Mammary epithelial cell (primary cell): ENCODE data around the gene PAX5.

Experiments
- EZH2 ChIP-seq: IDR thresholded peaks from 2 replicates; pipeline ENCODE4 v1.6.1; 2012; ENCODE audit warnings: low read length, inconsistent platforms, borderline replicate concordance
- TF ChIP-seq, protein P1 (sequence below), 2 donors: IDR thresholded peaks in 1 of 2; conservative IDR thresholded peaks in 1 of 2; 2 replicates each; pipeline ENCODE4 v1.5.1; 2011 to 2012; ENCODE audit warnings: inconsistent platforms in 2 of 2, low read length in 2 of 2, mild to moderate bottlenecking in 2 of 2, control low read depth in 1 of 2, low read depth in 1 of 2; ENCODE audit not compliant: insufficient read depth in 1 of 2; ENCODE audit errors: extremely low read depth in 1 of 2

DNA sequence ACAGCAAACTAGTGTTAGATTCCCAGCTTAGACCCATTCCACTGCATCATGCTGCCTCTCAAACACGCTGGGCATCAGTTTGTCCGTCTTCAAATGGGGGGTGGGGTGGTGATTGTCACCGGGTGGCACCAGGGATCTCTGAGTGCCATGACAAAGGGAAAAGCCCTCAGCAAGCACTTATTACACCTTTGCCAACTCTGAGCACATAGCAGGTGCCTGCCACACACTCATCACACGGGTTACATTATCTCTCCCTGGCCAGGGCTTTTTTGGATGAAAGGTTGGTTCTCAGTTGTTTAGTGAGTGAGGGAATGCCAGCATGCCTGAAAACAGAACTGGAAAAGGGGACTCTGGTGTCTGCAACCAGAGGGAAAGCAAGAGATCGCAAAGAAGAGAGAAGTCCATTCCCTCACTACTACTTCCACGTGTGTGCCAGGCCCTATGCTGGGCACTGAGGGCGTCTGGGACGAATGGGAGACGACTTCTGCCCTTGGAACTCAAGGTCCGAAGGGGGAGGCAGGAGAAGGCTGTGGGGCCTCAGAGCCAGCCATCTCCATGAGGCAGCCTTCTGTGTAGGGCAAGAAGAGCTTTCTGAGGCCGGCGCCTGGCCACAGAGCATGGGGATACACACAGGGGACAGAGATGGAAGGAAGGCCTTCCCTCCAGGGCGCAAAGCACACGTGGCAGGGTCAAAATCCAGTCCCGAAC is 48.9 kb downstream of the PAX5 start:
- TF ChIP-seq EZH2 = peak; percentile 17
- TF ChIP-seq, protein P1, sequence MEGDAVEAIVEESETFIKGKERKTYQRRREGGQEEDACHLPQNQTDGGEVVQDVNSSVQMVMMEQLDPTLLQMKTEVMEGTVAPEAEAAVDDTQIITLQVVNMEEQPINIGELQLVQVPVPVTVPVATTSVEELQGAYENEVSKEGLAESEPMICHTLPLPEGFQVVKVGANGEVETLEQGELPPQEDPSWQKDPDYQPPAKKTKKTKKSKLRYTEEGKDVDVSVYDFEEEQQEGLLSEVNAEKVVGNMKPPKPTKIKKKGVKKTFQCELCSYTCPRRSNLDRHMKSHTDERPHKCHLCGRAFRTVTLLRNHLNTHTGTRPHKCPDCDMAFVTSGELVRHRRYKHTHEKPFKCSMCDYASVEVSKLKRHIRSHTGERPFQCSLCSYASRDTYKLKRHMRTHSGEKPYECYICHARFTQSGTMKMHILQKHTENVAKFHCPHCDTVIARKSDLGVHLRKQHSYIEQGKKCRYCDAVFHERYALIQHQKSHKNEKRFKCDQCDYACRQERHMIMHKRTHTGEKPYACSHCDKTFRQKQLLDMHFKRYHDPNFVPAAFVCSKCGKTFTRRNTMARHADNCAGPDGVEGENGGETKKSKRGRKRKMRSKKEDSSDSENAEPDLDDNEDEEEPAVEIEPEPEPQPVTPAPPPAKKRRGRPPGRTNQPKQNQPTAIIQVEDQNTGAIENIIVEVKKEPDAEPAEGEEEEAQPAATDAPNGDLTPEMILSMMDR (conservative IDR thresholded peaks at IDR 0.05 in 1 of 2, IDR thresholded peaks at IDR 0.05 in 1 of 2; ENCODE audit: extremely low read depth in 1 of 2, insufficient read depth in 1 of 2, low read depth in 1 of 2, low read length in 2 of 2) = no peak
